GM15510 (cell line): ENCODE measurements around the gene NALF2.

Experiments used
- POLR2A ChIP-seq: IDR thresholded peaks from 3 replicates; pipeline ENCODE4 v1.6.1; 2011; ENCODE audit warnings: borderline replicate concordance; ENCODE audit not compliant: insufficient read length; ENCODE audit errors: extremely low read depth

NALF2 gene

GRCh38 chrX:69507500-69507789, 3.3 kb downstream of the NALF2 start:
- no peak for TF ChIP-seq POLR2A

DNA sequence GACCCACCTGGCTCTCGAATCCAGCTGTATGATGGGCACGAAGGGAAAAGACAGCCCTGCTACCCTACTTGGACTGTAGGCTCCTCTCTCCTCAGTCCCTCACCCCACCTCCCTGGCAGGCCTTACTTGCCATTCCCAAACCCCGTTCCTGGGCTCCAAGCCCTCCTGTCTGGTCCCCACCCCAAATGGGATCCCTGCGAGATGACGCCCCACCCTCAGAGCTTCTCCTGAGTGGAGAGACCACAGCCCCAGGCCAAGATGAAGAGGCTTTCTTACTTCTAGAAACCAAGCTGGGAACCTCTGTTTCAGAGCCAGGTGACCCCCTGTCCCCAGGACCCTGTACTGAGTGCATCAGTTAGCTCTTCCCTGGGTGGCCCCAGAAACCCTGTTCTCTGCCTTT, 4.5 kb downstream of the NALF2 start:
- no peak for TF ChIP-seq POLR2A

- no peak for TF ChIP-seq POLR2A
Measured at GRCh38 chrX:69510137-69510715, 6.1 kb downstream of the NALF2 start.

GRCh38 chrX:69510914-69511513, 6.9 kb downstream of the NALF2 start:
- no peak for TF ChIP-seq POLR2A

GRCh38 chrX:69522052-69522451, 17.9 kb downstream of the NALF2 start:
- TF ChIP-seq POLR2A, result no peak

GRCh38 chrX:69523314-69523713, 19.2 kb downstream of the NALF2 start:
- no peak for TF ChIP-seq POLR2A

DNA sequence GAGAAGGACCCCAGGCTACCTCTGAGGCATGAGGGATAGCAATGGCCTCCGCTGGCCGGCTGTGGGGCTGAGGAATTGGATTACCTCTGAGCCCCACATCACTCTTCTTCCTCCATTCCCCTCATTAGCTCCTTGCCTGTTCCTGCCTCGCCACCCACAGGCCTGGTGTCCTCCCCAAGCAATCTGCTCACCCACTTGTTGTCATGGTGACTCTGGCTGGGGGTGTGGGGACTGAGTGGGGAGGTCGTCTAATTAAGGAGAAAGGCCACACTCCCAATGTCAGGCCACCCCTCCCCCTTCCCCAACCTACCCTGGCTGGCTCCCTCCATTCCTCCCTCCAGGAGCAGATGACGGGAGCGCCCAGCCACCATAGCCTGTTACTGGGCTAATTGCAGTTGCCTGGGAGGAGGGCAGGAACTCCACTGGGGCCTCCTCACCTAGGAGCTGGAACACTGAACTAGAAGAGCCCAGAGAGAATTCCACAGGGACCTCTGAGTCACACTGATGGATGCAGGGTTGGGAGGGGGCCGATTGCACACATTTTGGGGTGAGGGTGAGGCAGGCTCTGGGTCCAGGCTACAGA, 20.7 kb downstream of the NALF2 start:
- no peak for TF ChIP-seq POLR2A

DNA sequence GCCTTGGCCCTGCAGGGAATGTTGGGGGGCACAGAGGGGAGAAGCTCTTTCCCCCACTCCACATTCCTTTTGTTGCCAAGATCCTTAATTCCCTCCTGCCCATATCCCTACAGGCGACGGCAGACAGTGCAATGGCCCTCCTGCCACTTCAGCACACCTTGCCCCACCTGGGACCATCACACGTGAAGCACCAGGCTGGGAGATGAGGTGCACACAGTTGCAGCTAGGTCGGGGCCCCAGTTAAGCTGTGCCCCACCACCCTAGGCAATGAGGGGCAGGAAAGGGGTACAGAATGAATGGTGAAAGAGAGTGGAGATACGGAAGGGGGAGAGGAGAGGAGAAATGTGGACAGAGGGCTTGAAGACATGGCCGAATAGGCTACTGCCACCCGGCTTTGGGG, 26.2 kb downstream of the NALF2 start:
- TF ChIP-seq POLR2A, result no peak

GRCh38 chrX:69531031-69531755, 27.1 kb downstream of the NALF2 start:
- TF ChIP-seq POLR2A, result no peak

- TF ChIP-seq POLR2A, result no peak
Measured at GRCh38 chrX:69535661-69536060, 31.5 kb downstream of the NALF2 start.

- no peak for TF ChIP-seq POLR2A
Measured at GRCh38 chrX:69538321-69538876, 34.3 kb downstream of the NALF2 start.

DNA sequence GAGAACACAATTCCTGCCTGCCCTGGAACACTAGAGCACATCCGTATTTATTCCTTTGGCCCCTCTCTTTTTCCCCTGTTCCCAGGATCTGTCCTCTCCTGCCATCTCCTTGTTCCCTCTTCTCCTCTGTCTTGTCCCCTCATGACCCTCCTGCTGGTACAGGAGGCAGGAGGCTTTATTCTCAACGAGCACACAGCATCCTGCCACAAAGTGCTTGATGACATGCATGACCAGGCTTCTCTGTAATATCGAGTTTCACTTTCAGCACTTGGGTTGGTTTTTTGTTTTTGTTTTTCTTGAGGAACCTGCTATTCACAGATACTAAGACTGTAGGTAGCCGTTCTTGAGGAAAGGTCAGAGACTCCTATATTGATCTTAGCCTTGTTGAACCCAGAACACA, 35.3 kb downstream of the NALF2 start:
- no peak for TF ChIP-seq POLR2A

GRCh38 chrX:69541956-69542355, 37.8 kb downstream of the NALF2 start:
- no peak for TF ChIP-seq POLR2A

GRCh38 chrX:69543572-69543971, 39.4 kb downstream of the NALF2 start:
- no peak for TF ChIP-seq POLR2A

DNA sequence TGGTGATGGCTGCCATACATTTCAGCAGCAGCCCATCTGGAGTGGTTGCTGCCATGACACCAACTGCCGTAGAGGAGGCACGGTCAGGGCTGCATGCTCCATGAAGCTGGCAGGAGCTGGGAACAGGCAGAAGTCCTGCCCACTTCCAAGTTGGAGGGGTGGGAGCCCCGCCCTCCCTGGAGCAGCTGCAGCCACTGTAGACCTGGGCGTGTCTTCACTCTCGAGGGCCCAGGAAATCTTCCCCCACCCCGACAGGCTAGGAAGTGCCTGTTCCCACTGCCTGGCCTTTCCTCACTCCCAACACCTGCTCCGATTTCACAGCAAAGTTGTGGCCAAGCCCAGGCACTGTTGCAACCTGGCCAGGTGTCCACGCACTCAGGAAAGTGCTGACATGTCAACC, 42.3 kb downstream of the NALF2 start:
- no peak for TF ChIP-seq POLR2A
